ENCODE data around the gene VSX1.

VSX1 gene

DNA sequence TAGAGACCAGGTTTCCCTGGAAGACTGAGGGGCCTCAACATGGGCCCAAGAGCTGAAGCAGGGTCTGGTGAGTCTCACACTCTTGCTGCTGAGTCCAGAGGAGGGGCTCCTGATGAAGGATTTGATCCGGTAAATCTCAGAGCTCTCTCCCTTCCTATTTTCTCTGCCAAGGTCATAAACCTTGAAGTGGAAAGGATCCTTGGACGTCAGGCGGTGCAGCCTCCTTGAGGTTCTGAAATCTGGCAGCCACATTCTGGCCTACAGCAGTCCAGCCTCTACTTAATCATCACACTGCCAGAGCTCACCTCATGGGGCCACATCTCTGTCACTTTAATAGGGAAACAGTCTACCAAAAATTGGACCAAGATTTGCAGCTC is 48.0 kb downstream of the VSX1 start:
- DNase-seq, result no peak
- no peak overlapping the region for H3K4me3 ChIP-seq (ENCODE audit: control insufficient read depth in 1 of 7, extremely low read depth in 1 of 7, insufficient read depth in 4 of 7, low read depth in 2 of 7, low read length in 6 of 7)
- ChIA-PET POLR2A (no interaction called here), CTCF (interaction anchor here (1.0 to 3.9 kb wide), 11 partner anchors 10 to 39 kb away, joined by 3 to 37 read pairs (median 6); no protein-coding TSS in a partner anchor)
- no peaks in the 10 kb centered on the region for H3K27me3 ChIP-seq (replicated peaks in 2 of 5; ENCODE audit: control insufficient read depth in 4 of 5, insufficient read depth in 5 of 5, low read length in 4 of 5)
- peak overlapping the region in 1 of 2 experiments; percentile 58 for H3K27ac ChIP-seq (ENCODE audit: insufficient read depth in 1 of 2, low read depth in 1 of 2, low read length in 2 of 2, poor library complexity in 1 of 2, severe bottlenecking in 2 of 2)
- H3K9me3 ChIP-seq (ENCODE audit: control extremely low read depth in 1 of 5, control insufficient read depth in 4 of 5, insufficient read depth in 2 of 5, low read depth in 1 of 5, low read length in 4 of 5), result no peaks in the 10 kb centered on the region
- WGBS (ENCODE audit: insufficient coverage), result 100% methylated on average over 2 of the region's 3 CpGs
- H3K36me3 ChIP-seq (ENCODE audit: control insufficient read depth in 4 of 4, insufficient read depth in 4 of 4, low read length in 3 of 4), result peaks cover 7 to 19% (median 9%) of the 10 kb centered on the region in 4 experiments
- H3K4me1 ChIP-seq (ENCODE audit: control extremely low read depth in 1 of 4, control insufficient read depth in 4 of 4, insufficient read depth in 4 of 4, low read length in 3 of 4), result peaks cover 22 to 58% (median 53%) of the 10 kb centered on the region in 4 experiments

DNA sequence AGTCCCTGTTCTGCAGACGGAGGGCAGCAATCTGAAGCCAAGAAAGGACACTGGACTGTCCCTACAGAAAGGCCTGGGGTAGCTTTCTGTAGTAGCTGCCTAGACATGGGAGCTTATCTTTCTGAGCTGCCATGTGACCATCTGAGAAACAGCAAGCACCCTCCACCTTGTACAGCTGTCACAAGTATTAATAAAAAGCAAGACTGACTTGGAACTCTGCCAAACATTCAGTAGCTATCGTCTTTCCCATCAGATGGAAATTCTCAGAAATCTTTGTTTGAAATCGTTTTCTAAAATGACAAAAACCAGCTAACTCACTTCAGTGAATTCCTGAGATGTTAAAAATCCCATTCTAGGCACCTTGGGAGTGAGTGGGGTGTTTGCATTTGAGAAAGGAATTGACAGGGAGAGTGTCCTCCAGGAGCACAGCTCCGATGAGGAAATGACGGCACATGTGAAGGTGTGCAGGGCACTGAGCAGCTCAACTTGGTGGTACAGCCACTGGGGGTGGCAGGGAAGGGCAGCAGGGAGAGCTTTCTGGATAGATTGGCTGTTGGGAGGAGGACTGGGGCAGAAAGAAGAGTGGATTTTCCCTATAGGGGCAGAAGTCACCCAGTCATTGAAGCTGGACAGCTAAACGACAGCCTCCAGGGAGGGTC is 48.5 kb downstream of the VSX1 start:
- no peaks in the 10 kb centered on the region for H3K9me3 ChIP-seq (ENCODE audit: control extremely low read depth in 1 of 5, control insufficient read depth in 4 of 5, insufficient read depth in 2 of 5, low read depth in 1 of 5, low read length in 4 of 5)
- ChIA-PET POLR2A (no interaction called here), CTCF (interaction anchor here (1.0 to 3.9 kb wide), 12 partner anchors 9 to 38 kb away, joined by 3 to 37 read pairs (median 6); no protein-coding TSS in a partner anchor)
- DNase-seq, result no peak
- H3K4me1 ChIP-seq (ENCODE audit: control extremely low read depth in 1 of 4, control insufficient read depth in 4 of 4, insufficient read depth in 4 of 4, low read length in 3 of 4), result peaks cover 22 to 53% (median 48%) of the 10 kb centered on the region in 4 experiments
- no peak overlapping the region for H3K4me3 ChIP-seq (ENCODE audit: control insufficient read depth in 1 of 7, extremely low read depth in 1 of 7, insufficient read depth in 4 of 7, low read depth in 2 of 7, low read length in 6 of 7)
- no peaks in the 10 kb centered on the region for H3K27me3 ChIP-seq (replicated peaks in 2 of 5; ENCODE audit: control insufficient read depth in 4 of 5, insufficient read depth in 5 of 5, low read length in 4 of 5)
- peaks cover 7 to 19% (median 9%) of the 10 kb centered on the region in 4 experiments for H3K36me3 ChIP-seq (ENCODE audit: control insufficient read depth in 4 of 4, insufficient read depth in 4 of 4, low read length in 3 of 4)
- WGBS (ENCODE audit: insufficient coverage), result 79% methylated on average over 5 of the region's 6 CpGs
- peak overlapping the region in 1 of 2 experiments; percentile 58 for H3K27ac ChIP-seq (ENCODE audit: insufficient read depth in 1 of 2, low read depth in 1 of 2, low read length in 2 of 2, poor library complexity in 1 of 2, severe bottlenecking in 2 of 2)

DNA sequence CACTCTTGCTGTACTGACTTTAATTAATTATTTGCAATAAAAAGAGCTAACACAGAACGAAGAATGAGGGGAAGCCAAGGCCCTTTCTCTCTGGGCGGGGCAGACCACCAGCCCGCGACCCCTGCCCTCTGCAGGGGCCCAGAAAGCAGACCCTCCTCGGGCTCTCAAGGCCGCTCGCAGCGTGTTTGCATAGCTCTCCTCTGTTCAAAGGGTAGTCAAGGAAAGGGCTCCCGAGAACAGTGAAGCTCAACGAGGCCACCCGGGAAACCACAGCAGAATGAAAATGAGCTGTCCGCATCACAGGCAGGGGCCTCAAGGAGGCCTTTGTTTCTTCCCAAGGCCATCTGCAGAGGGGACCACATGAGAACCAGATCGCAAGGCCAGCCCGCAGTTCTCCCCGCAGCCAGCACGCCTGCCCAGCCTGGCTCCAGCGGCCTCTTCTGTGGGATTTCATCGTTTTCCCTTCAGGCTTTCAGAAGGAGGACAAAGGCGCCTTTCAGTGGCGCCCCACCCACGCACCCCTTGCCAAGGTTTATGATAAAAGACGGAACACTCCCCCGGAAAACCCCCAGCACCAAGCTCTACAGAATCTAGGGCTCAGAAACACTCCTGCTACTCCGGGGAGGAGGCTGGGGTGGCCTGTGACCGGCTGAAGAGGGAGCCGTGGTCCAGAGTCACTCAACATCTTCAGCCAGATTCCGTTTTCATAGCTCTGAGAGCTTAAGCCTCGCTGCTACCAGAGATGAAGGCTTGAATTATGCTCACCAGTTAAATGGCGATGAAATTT is 49.3 kb downstream of the VSX1 start:
- WGBS (ENCODE audit: insufficient coverage), result 95% methylated on average over 29 of the region's 29 CpGs
- H3K4me3 ChIP-seq (ENCODE audit: control insufficient read depth in 1 of 7, extremely low read depth in 1 of 7, insufficient read depth in 4 of 7, low read depth in 2 of 7, low read length in 6 of 7), result no peak overlapping the region
- POLR2A ChIA-PET, result no interaction called here
- peaks cover 7 to 19% (median 9%) of the 10 kb centered on the region in 4 experiments for H3K36me3 ChIP-seq (ENCODE audit: control insufficient read depth in 4 of 4, insufficient read depth in 4 of 4, low read length in 3 of 4)
- peak overlapping the region in 1 of 2 experiments; percentile 16 for H3K27ac ChIP-seq (ENCODE audit: insufficient read depth in 1 of 2, low read depth in 1 of 2, low read length in 2 of 2, poor library complexity in 1 of 2, severe bottlenecking in 2 of 2)
- H3K4me1 ChIP-seq (ENCODE audit: control extremely low read depth in 1 of 4, control insufficient read depth in 4 of 4, insufficient read depth in 4 of 4, low read length in 3 of 4), result peaks cover 16 to 46% (median 41%) of the 10 kb centered on the region in 4 experiments
- CTCF ChIA-PET, result interaction anchor here (1.0 to 3.9 kb wide), 9 partner anchors 8 to 33 kb away, joined by 3 to 37 read pairs (median 6); no protein-coding TSS in a partner anchor
- DNase-seq, result no peak
- no peaks in the 10 kb centered on the region for H3K9me3 ChIP-seq (ENCODE audit: control extremely low read depth in 1 of 5, control insufficient read depth in 4 of 5, insufficient read depth in 2 of 5, low read depth in 1 of 5, low read length in 4 of 5)
- no peaks in the 10 kb centered on the region for H3K27me3 ChIP-seq (replicated peaks in 2 of 5; ENCODE audit: control insufficient read depth in 4 of 5, insufficient read depth in 5 of 5, low read length in 4 of 5)

DNA sequence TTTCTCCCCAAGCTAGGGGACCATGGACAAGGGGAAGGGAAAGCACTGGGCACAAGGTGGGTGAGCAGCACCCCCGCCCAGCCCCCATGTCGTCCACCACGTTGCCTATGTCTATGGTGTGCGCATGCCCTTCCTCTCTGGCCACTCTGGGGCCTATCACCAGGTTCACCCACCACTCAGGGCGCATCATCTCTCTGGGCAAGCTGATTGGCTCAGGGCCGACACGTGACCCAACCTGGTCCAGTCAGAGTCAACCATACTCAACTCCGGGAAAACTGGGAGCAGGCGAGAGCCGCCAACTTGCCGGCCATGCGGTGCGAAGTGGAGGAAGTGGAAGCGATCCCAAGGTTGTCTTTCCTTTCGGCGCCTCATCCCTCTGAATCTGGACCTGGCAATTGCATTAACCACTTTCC is 49.9 kb downstream of the VSX1 start:
- ChIA-PET POLR2A (interaction anchor here (0.7 kb wide), 1 partner anchor 12 kb away, joined by 3 read pairs; no protein-coding TSS in a partner anchor), CTCF (interaction anchor here (1.2 to 3.9 kb wide), 6 partner anchors 8 to 38 kb away, joined by 3 to 37 read pairs (median 7); no protein-coding TSS in a partner anchor)
- Histone ChIP-seq H3K9me3 (ENCODE audit: control extremely low read depth in 1 of 5, control insufficient read depth in 4 of 5, insufficient read depth in 2 of 5, low read depth in 1 of 5, low read length in 4 of 5) (no peaks in the 10 kb centered on the region), H3K27me3 (replicated peaks in 2 of 5; ENCODE audit: control insufficient read depth in 4 of 5, insufficient read depth in 5 of 5, low read length in 4 of 5) (no peaks in the 10 kb centered on the region), H3K36me3 (ENCODE audit: control insufficient read depth in 4 of 4, insufficient read depth in 4 of 4, low read length in 3 of 4) (peaks cover 7 to 19% (median 9%) of the 10 kb centered on the region in 4 experiments), H3K27ac (ENCODE audit: insufficient read depth in 1 of 2, low read depth in 1 of 2, low read length in 2 of 2, poor library complexity in 1 of 2, severe bottlenecking in 2 of 2) (no peak overlapping the region), H3K4me3 (ENCODE audit: control insufficient read depth in 1 of 7, extremely low read depth in 1 of 7, insufficient read depth in 4 of 7, low read depth in 2 of 7, low read length in 6 of 7) (no peak overlapping the region), H3K4me1 (ENCODE audit: control extremely low read depth in 1 of 4, control insufficient read depth in 4 of 4, insufficient read depth in 4 of 4, low read length in 3 of 4) (peaks cover 10 to 43% (median 35%) of the 10 kb centered on the region in 4 experiments)
- 91% methylated on average over 12 of the region's 16 CpGs for WGBS (ENCODE audit: insufficient coverage)
- no peak for DNase-seq

DNA sequence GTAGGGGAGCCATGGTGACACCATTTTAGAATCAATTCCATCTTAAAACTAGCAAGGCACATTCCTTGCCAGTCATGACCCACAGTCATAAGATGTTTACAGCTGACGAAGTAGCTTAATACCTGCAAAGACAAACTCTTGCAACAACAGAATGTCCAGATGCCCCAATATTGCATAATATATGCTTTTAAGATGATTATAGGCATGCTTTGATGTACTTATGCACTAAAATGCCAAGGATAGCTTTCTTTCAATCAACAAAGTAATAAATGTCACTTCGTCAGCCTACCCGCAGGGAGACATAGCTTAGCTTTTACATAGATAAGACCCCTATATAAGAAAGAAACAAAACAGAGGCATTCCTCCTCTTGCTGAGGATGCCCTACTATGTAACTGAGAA is 50.7 kb downstream of the VSX1 start:
- ChIA-PET CTCF (interaction anchor here (0.9 to 3.9 kb wide), 5 partner anchors 11 to 37 kb away, joined by 3 to 37 read pairs (median 3); no protein-coding TSS in a partner anchor), POLR2A (interaction anchor here (0.7 kb wide), 1 partner anchor 11 kb away, joined by 3 read pairs; no protein-coding TSS in a partner anchor)
- no peak for DNase-seq
- Histone ChIP-seq H3K27me3 (replicated peaks in 2 of 5; ENCODE audit: control insufficient read depth in 4 of 5, insufficient read depth in 5 of 5, low read length in 4 of 5) (no peaks in the 10 kb centered on the region), H3K4me3 (ENCODE audit: control insufficient read depth in 1 of 7, extremely low read depth in 1 of 7, insufficient read depth in 4 of 7, low read depth in 2 of 7, low read length in 6 of 7) (no peak overlapping the region), H3K9me3 (ENCODE audit: control extremely low read depth in 1 of 5, control insufficient read depth in 4 of 5, insufficient read depth in 2 of 5, low read depth in 1 of 5, low read length in 4 of 5) (no peaks in the 10 kb centered on the region), H3K36me3 (ENCODE audit: control insufficient read depth in 4 of 4, insufficient read depth in 4 of 4, low read length in 3 of 4) (peaks cover 7 to 19% (median 13%) of the 10 kb centered on the region in 4 experiments), H3K27ac (ENCODE audit: insufficient read depth in 1 of 2, low read depth in 1 of 2, low read length in 2 of 2, poor library complexity in 1 of 2, severe bottlenecking in 2 of 2) (no peak overlapping the region), H3K4me1 (ENCODE audit: control extremely low read depth in 1 of 4, control insufficient read depth in 4 of 4, insufficient read depth in 4 of 4, low read length in 3 of 4) (peaks cover 3 to 40% (median 33%) of the 10 kb centered on the region in 4 experiments)
- 90% methylated on average over 2 of the region's 3 CpGs for WGBS (ENCODE audit: insufficient coverage)

DNA sequence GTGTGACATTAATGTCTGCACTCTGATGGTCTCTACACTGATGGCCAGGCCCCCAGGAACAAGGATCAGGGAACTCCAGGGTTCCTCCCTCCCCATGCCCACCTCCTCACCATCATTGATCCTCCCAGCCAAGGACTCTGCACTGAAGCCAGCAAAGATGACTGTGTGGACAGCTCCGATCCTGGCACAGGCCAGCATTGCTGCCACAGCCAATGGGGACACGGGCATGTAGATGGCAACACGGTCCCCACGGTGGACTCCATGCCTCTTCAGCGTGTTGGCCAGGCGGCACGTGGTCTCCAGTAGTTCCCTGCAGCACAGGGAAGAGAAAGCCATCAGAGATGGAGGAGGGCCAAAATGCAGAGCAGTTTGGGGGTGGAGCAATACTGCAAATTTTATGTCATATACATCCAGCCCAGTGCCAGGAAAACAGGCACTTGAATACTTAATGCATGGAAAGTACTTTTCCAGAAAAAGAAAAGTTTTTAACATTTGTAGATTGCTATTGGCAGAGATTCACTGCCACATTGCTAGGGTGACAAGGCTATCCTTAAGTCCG is 51.2 kb downstream of the VSX1 start:
- Histone ChIP-seq H3K36me3 (ENCODE audit: control insufficient read depth in 4 of 4, insufficient read depth in 4 of 4, low read length in 3 of 4) (peaks cover 7 to 19% (median 14%) of the 10 kb centered on the region in 4 experiments), H3K4me3 (ENCODE audit: control insufficient read depth in 1 of 7, extremely low read depth in 1 of 7, insufficient read depth in 4 of 7, low read depth in 2 of 7, low read length in 6 of 7) (no peak overlapping the region), H3K9me3 (ENCODE audit: control extremely low read depth in 1 of 5, control insufficient read depth in 4 of 5, insufficient read depth in 2 of 5, low read depth in 1 of 5, low read length in 4 of 5) (no peaks in the 10 kb centered on the region), H3K27me3 (replicated peaks in 2 of 5; ENCODE audit: control insufficient read depth in 4 of 5, insufficient read depth in 5 of 5, low read length in 4 of 5) (no peaks in the 10 kb centered on the region), H3K27ac (ENCODE audit: insufficient read depth in 1 of 2, low read depth in 1 of 2, low read length in 2 of 2, poor library complexity in 1 of 2, severe bottlenecking in 2 of 2) (no peak overlapping the region), H3K4me1 (ENCODE audit: control extremely low read depth in 1 of 4, control insufficient read depth in 4 of 4, insufficient read depth in 4 of 4, low read length in 3 of 4) (peaks cover 0 to 37% (median 29%) of the 10 kb centered on the region in 4 experiments)
- ChIA-PET POLR2A (no interaction called here), CTCF (interaction anchor here (0.9 to 3.9 kb wide), 6 partner anchors 8 to 36 kb away, joined by 3 to 37 read pairs (median 3); no protein-coding TSS in a partner anchor)
- DNase-seq, result no peak
- 97% methylated on average over 8 of the region's 8 CpGs for WGBS (ENCODE audit: insufficient coverage)

All from common myeloid progenitor, CD34-positive (primary cell).